NT2/D1 (cell line): Measurements from ENCODE around the gene FAM98C.

ENCODE experiments used
- SUZ12 ChIP-seq: IDR thresholded peaks from 2 replicates; pipeline ENCODE4 v1.6.1; 2011; ENCODE audit not compliant: insufficient read length, insufficient read depth; ENCODE audit errors: extremely low read depth
- YY1 ChIP-seq: IDR thresholded peaks from 2 replicates; pipeline ENCODE4 v1.6.1; 2011; ENCODE audit not compliant: insufficient read length, insufficient read depth
- ZNF274 ChIP-seq: IDR thresholded peaks from 2 replicates; pipeline ENCODE4 v1.6.1; 2011; ENCODE audit warnings: mild to moderate bottlenecking, low read depth, low read length

DNA sequence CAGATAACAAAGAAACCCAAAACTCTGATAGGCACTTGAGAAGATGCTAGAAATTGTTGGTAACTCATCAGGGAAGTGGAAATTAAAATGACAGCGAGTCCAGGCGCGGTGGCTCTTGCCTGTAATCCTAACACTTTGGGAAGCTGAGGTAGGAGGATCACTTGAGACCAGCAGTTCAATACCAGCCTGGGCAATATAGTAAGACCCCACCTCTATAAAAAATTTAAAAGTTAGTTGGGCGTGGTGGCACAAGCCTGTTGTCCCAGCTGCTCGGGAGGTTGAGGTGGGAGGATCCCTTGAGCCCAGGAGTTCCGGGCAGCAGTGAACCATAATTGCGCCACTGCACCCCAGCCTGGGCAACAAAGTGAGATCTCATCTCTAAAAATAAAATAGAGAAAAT is 28.0 kb downstream of the FAM98C start:
- TF ChIP-seq SUZ12 (no peak), ZNF274 (no peak), YY1 (no peak)
